NB4 (cell line): Measurements from ENCODE around the gene TFCP2.

ENCODE experiments used
- CTCF ChIP-seq: IDR thresholded peaks from one replicate; pipeline ENCODE4 v1.5.1; 2012; ENCODE audit warnings: low read depth, low read length
- MYC ChIP-seq: IDR thresholded peaks from 2 replicates; pipeline ENCODE4 v1.6.1; 2011; ENCODE audit warnings: low read depth, low read length
- POLR2A ChIP-seq: IDR thresholded peaks from 2 replicates; pipeline ENCODE4 v1.6.1; 2011; ENCODE audit warnings: mild to moderate bottlenecking; ENCODE audit not compliant: insufficient read length; ENCODE audit errors: extremely low read depth
- TF ChIP-seq, protein P1 (sequence below): IDR thresholded peaks from 2 replicates; pipeline ENCODE4 v1.6.1; 2011; ENCODE audit warnings: low read depth, low read length

DNA sequence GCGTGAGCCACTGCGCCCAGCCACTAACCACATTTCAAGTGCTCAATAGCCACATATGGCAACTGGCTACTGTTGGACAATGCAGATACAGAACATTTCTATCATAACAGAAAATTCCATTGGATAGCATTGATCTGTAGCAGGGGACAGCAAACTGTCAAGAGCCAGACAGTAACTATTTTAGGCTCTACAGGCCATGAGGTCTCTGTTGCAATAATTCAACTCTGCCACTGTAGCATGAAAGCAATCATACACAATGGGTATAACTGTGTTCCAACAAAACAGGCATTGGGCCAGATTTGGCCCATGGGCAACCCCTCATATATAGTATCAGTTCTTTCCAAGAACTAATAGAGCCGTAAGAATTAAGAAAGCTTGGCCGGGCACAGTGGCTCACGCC lies 97.5 kb downstream of the TFCP2 start:
- no peak for TF ChIP-seq CTCF
- no peak for TF ChIP-seq POLR2A
- TF ChIP-seq, protein P1, sequence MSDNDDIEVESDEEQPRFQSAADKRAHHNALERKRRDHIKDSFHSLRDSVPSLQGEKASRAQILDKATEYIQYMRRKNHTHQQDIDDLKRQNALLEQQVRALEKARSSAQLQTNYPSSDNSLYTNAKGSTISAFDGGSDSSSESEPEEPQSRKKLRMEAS: no peak
- TF ChIP-seq MYC: no peak
